Activated naive CD8-positive, alpha-beta T cell treated with anti-CD3 and anti-CD28 coated beads, Interleukin-2, amount 50 U/mL, for 24 hours (primary cell): ENCODE results near the gene VEGFA.
A peak's percentile ranks its signal among the peaks of the same experiment; 100 is the strongest.

Experiments used
- ATAC-seq: fragments of 150-1000 bp; cut with Tn5 transposase; one replicate; pipeline ENCODE4 v1.10.0; 2021
- DNase-seq: peaks from one replicate; pipeline ENCODE4 v3.0.0; 2021
- H3K27ac Mint-ChIP-seq: one replicate; pipeline ENCODE4 v1.8.0; 2021; ENCODE audit warnings: mild to moderate bottlenecking, mixed read lengths
- H3K27me3 Mint-ChIP-seq: one replicate; pipeline ENCODE4 v1.8.0; 2021; ENCODE audit warnings: mixed read lengths
- H3K36me3 Mint-ChIP-seq: one replicate; pipeline ENCODE4 v1.8.0; 2021; ENCODE audit warnings: low read depth, mixed read lengths
- H3K4me1 Mint-ChIP-seq: one replicate; pipeline ENCODE4 v1.8.0; 2021; ENCODE audit warnings: mixed read lengths
- H3K4me3 Mint-ChIP-seq: one replicate; pipeline ENCODE4 v1.8.0; 2021; ENCODE audit warnings: mild to moderate bottlenecking, moderate library complexity, mixed read lengths
- H3K9me3 Mint-ChIP-seq: one replicate; pipeline ENCODE4 v1.8.0; 2021; ENCODE audit warnings: mixed read lengths

Gene VEGFA

GRCh38 chr6:43769526-43770371 lies at the start of gene VEGFA:
TSS of gene VEGFA (plus strand) at chr6:43770211.
- peaks cover 5% of the 10 kb centered on the region for H3K27me3 Mint-ChIP-seq
- H3K4me1 Mint-ChIP-seq: peaks cover 32% of the 10 kb centered on the region
- H3K9me3 Mint-ChIP-seq: no peaks in the 10 kb centered on the region
- H3K4me3 Mint-ChIP-seq: peak within 1 kb of the TSS; percentile 94
- peak; percentile 94 for DNase-seq
- peak; percentile 73 for ATAC-seq
- peaks cover 9% of the 10 kb centered on the region for H3K36me3 Mint-ChIP-seq
- H3K27ac Mint-ChIP-seq: peak within 1 kb of the TSS; percentile 94

- no peak overlapping the region for H3K4me3 Mint-ChIP-seq
- no peaks in the 10 kb centered on the region for H3K36me3 Mint-ChIP-seq
- H3K4me1 Mint-ChIP-seq: peaks cover 28% of the 10 kb centered on the region
- H3K27ac Mint-ChIP-seq: no peak overlapping the region
- no peak for ATAC-seq
- no peak for DNase-seq
- H3K27me3 Mint-ChIP-seq: peaks cover 1% of the 10 kb centered on the region
- H3K9me3 Mint-ChIP-seq: no peaks in the 10 kb centered on the region
Measured at GRCh38 chr6:43720999-43721398, 49.0 kb upstream of the VEGFA start.

GRCh38 chr6:43722920-43723545 lies 47.0 kb upstream of the VEGFA start:
- H3K27ac Mint-ChIP-seq: no peak overlapping the region

GRCh38 chr6:43723737-43724295 lies 46.2 kb upstream of the VEGFA start:
- peaks cover under 1% of the 10 kb centered on the region for H3K9me3 Mint-ChIP-seq
- peak overlapping the region; percentile 83 for H3K27ac Mint-ChIP-seq
- H3K4me3 Mint-ChIP-seq: no peak overlapping the region

More at GRCh38 chr6:43722920-43723545, 47.0 kb upstream of the VEGFA start:
- Mint-ChIP-seq H3K36me3 (no peaks in the 10 kb centered on the region), H3K4me1 (peaks cover 44% of the 10 kb centered on the region), H3K4me3 (no peak overlapping the region), H3K27me3 (no peaks in the 10 kb centered on the region), H3K9me3 (no peaks in the 10 kb centered on the region)
- DNase-seq (no peak), ATAC-seq (no peak)

GRCh38 chr6:43724354-43724753 lies 45.7 kb upstream of the VEGFA start:
- no peaks in the 10 kb centered on the region for H3K27me3 Mint-ChIP-seq
- peak overlapping the region; percentile 83 for H3K27ac Mint-ChIP-seq
- H3K9me3 Mint-ChIP-seq: peaks cover 3% of the 10 kb centered on the region
- ATAC-seq (peak; percentile 6), DNase-seq (no peak)
- no peaks in the 10 kb centered on the region for H3K36me3 Mint-ChIP-seq
- H3K4me3 Mint-ChIP-seq: peak overlapping the region; percentile 47
- H3K4me1 Mint-ChIP-seq: peaks cover 44% of the 10 kb centered on the region

More at GRCh38 chr6:43723737-43724295, 46.2 kb upstream of the VEGFA start:
- peak; percentile 70 for ATAC-seq
- Mint-ChIP-seq H3K27me3 (no peaks in the 10 kb centered on the region), H3K36me3 (no peaks in the 10 kb centered on the region), H3K4me1 (peaks cover 44% of the 10 kb centered on the region)
- peak; percentile 81 for DNase-seq

- H3K27me3 Mint-ChIP-seq: no peaks in the 10 kb centered on the region
- H3K27ac Mint-ChIP-seq: peak overlapping the region; percentile 83
- H3K4me1 Mint-ChIP-seq: peaks cover 44% of the 10 kb centered on the region
- no peaks in the 10 kb centered on the region for H3K36me3 Mint-ChIP-seq
- DNase-seq: peak; percentile 87
- peaks cover 3% of the 10 kb centered on the region for H3K9me3 Mint-ChIP-seq
- H3K4me3 Mint-ChIP-seq: peak overlapping the region; percentile 64
- ATAC-seq: peak; percentile 80
Measured at GRCh38 chr6:43724914-43725642, 44.9 kb upstream of the VEGFA start.

GRCh38 chr6:43725643-43726580 lies 44.1 kb upstream of the VEGFA start:
- DNase-seq (no peak), ATAC-seq (no peak)
- Mint-ChIP-seq H3K4me3 (peak overlapping the region; percentile 64), H3K27me3 (no peaks in the 10 kb centered on the region), H3K4me1 (peaks cover 44% of the 10 kb centered on the region), H3K27ac (peak overlapping the region; percentile 83), H3K36me3 (no peaks in the 10 kb centered on the region), H3K9me3 (peaks cover 9% of the 10 kb centered on the region)

GRCh38 chr6:43727634-43728033 lies 42.4 kb upstream of the VEGFA start:
- no peak for ATAC-seq
- Mint-ChIP-seq H3K27ac (no peak overlapping the region), H3K9me3 (peaks cover 26% of the 10 kb centered on the region), H3K4me1 (peaks cover 46% of the 10 kb centered on the region), H3K4me3 (no peak overlapping the region), H3K36me3 (no peaks in the 10 kb centered on the region), H3K27me3 (no peaks in the 10 kb centered on the region)
- no peak for DNase-seq

- Mint-ChIP-seq H3K36me3 (peaks cover 2% of the 10 kb centered on the region), H3K9me3 (peaks cover 27% of the 10 kb centered on the region), H3K27ac (no peak overlapping the region), H3K4me3 (no peak overlapping the region), H3K27me3 (no peaks in the 10 kb centered on the region), H3K4me1 (peaks cover 50% of the 10 kb centered on the region)
- no peak for ATAC-seq
- no peak for DNase-seq
Measured at GRCh38 chr6:43728586-43728985, 41.4 kb upstream of the VEGFA start.

GRCh38 chr6:43729537-43729936 lies 40.5 kb upstream of the VEGFA start:
- H3K36me3 Mint-ChIP-seq: peaks cover 2% of the 10 kb centered on the region
- ATAC-seq (no peak), DNase-seq (no peak)
- H3K9me3 Mint-ChIP-seq: peaks cover 27% of the 10 kb centered on the region
- no peaks in the 10 kb centered on the region for H3K27me3 Mint-ChIP-seq
- no peak overlapping the region for H3K27ac Mint-ChIP-seq
- peaks cover 50% of the 10 kb centered on the region for H3K4me1 Mint-ChIP-seq
- H3K4me3 Mint-ChIP-seq: no peak overlapping the region

- DNase-seq (no peak), ATAC-seq (no peak)
- Mint-ChIP-seq H3K4me3 (no peak overlapping the region), H3K27me3 (no peaks in the 10 kb centered on the region), H3K36me3 (peaks cover 2% of the 10 kb centered on the region), H3K4me1 (peaks cover 45% of the 10 kb centered on the region), H3K9me3 (peaks cover 27% of the 10 kb centered on the region), H3K27ac (no peak overlapping the region)
Measured at GRCh38 chr6:43730634-43731033, 39.4 kb upstream of the VEGFA start.

GRCh38 chr6:43733471-43734293 lies 36.3 kb upstream of the VEGFA start:
- peak overlapping the region; percentile 87 for H3K27ac Mint-ChIP-seq
- peaks cover 27% of the 10 kb centered on the region for H3K9me3 Mint-ChIP-seq
- DNase-seq (peak; percentile 69), ATAC-seq (peak; percentile 86)
- peaks cover 2% of the 10 kb centered on the region for H3K36me3 Mint-ChIP-seq
- peaks cover 39% of the 10 kb centered on the region for H3K4me1 Mint-ChIP-seq
- H3K27me3 Mint-ChIP-seq: no peaks in the 10 kb centered on the region
- no peak overlapping the region for H3K4me3 Mint-ChIP-seq

GRCh38 chr6:43734294-43734665 lies 35.7 kb upstream of the VEGFA start:
- Mint-ChIP-seq H3K4me3 (no peak overlapping the region), H3K4me1 (peaks cover 39% of the 10 kb centered on the region), H3K36me3 (peaks cover 2% of the 10 kb centered on the region), H3K27me3 (no peaks in the 10 kb centered on the region), H3K27ac (peak overlapping the region; percentile 87), H3K9me3 (peaks cover 23% of the 10 kb centered on the region)
- DNase-seq (no peak), ATAC-seq (no peak)
